ENCODE measurements around the gene SEMA4F. TPM values are rescaled to one million over a fixed set of nuclear protein-coding genes. Genes with fewer than 3 reads are reported as not detected.
"Not testable (repeated sequence)": the region's sequence is repeated elsewhere in the genome, so short reads cannot be mapped to it uniquely, and the experiment has no call there.

The SEMA4F gene
- total and polyA plus RNA-seq, 2 experiments from 2014 or later = 6.8 to 7.4 TPM

DNA sequence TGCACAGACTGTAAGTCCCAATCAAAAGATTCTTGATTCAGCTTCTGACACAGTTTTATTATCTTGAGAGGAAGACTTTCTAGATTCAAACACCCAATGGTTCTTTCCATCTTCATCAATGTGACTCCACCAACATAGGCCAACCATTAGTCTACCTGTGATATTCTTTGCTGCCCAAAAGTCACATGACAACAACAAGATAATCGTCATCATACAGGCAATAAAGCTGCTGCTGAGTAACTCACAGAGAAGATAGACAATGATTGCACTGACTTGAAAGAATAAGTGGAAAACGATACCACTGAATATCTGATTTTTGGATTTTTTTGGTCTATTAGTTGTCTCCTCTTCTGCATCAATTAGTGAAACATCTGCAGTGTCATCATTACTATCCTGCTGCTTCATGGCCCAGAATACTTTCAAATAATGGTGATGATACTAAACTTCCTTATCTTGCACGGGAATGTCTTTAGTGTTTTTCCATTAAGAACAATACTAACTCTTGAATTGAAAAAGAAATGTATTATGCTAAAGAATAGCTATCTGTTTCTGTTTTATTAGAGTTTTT is 25.4 kb upstream of the SEMA4F start:
- Histone ChIP-seq H3K4me1 (ENCODE audit: insufficient read depth) (no peaks in the 10 kb centered on the region), H3K36me3 (replicated peaks; ENCODE audit: insufficient read depth, low read depth) (no peaks in the 10 kb centered on the region), H3K4me2 (no peak overlapping the region), H3K9me2 (replicated peaks; ENCODE audit: insufficient read depth) (no peaks in the 10 kb centered on the region), H2AFZ (no peak overlapping the region), H3K79me2 (no peaks in the 10 kb centered on the region), H3K27ac (no peak overlapping the region), H3K9me3 (ENCODE audit: low read depth) (no peaks in the 10 kb centered on the region), H3K4me3 (no peak overlapping the region), H4K20me1 (ENCODE audit: insufficient read depth, poor library complexity, severe bottlenecking) (no peaks in the 10 kb centered on the region), H3K27me3 (no peaks in the 10 kb centered on the region)
- no peak for DNase-seq (ENCODE audit: low spot score)
- WGBS (ENCODE audit: low lambda C conversion rate, missing lambda C conversion rate) = 91% methylated on average over 3 of the region's 3 CpGs
- TF ChIP-seq EZH2phosphoT487 (IDR thresholded peaks at IDR 0.05; ENCODE audit: low read depth, severe bottlenecking, unreplicated experiment) (no peak), EZH2 (IDR thresholded peaks at IDR 0.05; ENCODE audit: borderline replicate concordance) (no peak)
- TF ChIP-seq, protein P1, sequence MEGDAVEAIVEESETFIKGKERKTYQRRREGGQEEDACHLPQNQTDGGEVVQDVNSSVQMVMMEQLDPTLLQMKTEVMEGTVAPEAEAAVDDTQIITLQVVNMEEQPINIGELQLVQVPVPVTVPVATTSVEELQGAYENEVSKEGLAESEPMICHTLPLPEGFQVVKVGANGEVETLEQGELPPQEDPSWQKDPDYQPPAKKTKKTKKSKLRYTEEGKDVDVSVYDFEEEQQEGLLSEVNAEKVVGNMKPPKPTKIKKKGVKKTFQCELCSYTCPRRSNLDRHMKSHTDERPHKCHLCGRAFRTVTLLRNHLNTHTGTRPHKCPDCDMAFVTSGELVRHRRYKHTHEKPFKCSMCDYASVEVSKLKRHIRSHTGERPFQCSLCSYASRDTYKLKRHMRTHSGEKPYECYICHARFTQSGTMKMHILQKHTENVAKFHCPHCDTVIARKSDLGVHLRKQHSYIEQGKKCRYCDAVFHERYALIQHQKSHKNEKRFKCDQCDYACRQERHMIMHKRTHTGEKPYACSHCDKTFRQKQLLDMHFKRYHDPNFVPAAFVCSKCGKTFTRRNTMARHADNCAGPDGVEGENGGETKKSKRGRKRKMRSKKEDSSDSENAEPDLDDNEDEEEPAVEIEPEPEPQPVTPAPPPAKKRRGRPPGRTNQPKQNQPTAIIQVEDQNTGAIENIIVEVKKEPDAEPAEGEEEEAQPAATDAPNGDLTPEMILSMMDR (IDR thresholded peaks at IDR 0.05; ENCODE audit: poor library complexity) = no peak

DNA sequence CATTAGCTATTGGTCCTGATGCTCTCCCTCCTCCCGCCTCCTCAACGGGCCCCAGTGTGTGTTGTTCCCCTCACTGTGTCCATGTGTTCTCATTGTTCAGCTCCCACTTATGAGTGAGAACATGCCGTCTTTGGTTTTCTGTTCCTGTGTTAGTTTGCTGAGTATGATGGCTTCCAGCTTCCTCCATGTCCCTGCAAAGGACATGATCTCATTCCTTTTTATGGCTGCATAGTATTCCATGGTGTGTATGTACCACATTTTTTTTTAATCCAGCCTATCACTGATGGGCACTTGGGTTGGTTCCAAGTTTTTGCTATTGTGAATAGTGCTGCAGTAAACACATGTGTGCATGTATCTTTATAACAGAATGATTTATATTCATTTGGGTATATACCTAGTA is 23.6 kb upstream of the SEMA4F start:
- H3K4me3 ChIP-seq; H4K20me1 ChIP-seq (ENCODE audit: insufficient read depth, poor library complexity, severe bottlenecking); DNase-seq (ENCODE audit: low spot score); H3K9me3 ChIP-seq (ENCODE audit: low read depth); H3K79me2 ChIP-seq; H3K4me2 ChIP-seq; H2AFZ ChIP-seq; H3K4me1 ChIP-seq (ENCODE audit: insufficient read depth); H3K27ac ChIP-seq; H3K9me2 ChIP-seq (replicated peaks; ENCODE audit: insufficient read depth); H3K36me3 ChIP-seq (replicated peaks; ENCODE audit: insufficient read depth, low read depth); H3K27me3 ChIP-seq: not testable (repeated sequence)
- 97% methylated on average over 3 of the region's 3 CpGs for WGBS (ENCODE audit: low lambda C conversion rate, missing lambda C conversion rate)

DNA sequence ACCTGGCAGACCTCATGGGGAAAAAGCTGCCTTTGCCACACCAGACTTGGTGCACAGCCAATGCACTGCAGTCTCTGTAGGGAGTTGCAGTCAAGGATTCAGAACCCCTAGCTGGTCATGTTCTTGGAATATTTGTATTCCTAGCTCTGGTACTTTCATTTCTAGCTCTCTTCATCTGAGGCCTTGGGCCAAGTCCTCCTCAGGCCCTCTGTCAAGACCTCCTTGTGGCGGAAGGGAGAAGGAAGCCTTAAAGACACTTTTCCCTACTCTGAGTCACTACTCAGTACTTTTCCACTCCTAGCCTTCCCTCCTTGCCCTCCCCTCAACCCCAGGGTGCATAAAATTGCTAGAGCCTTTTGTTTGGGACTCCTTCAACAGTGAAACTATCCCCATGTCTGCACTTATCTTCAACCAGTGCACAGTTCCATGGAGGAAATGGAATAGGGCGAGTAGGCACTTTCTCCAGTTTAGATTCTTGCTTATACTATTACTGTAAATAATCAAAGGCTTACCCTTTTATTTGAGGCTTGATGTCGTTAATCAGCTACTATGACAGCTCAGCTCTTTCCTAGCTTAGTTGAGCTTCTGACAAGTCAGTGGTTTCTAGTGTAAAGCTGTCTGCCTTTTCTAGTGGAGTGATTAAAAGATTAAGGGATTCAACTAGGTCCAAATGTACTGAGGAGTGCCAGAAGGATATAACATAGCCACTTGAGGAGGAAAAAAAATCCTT is 21.7 kb upstream of the SEMA4F start:
- H3K36me3 ChIP-seq (replicated peaks; ENCODE audit: insufficient read depth, low read depth) = no peaks in the 10 kb centered on the region
- no peaks in the 10 kb centered on the region for H3K4me1 ChIP-seq (ENCODE audit: insufficient read depth)
- H3K4me2 ChIP-seq = no peak overlapping the region
- peak; percentile 39 for DNase-seq (ENCODE audit: low spot score)
- no peaks in the 10 kb centered on the region for H3K79me2 ChIP-seq
- H2AFZ ChIP-seq = no peak overlapping the region
- no peaks in the 10 kb centered on the region for H3K27me3 ChIP-seq
- TF ChIP-seq, protein P1 (IDR thresholded peaks at IDR 0.05; ENCODE audit: poor library complexity) = no peak
- TF ChIP-seq EZH2phosphoT487 (IDR thresholded peaks at IDR 0.05; ENCODE audit: low read depth, severe bottlenecking, unreplicated experiment) (no peak), EZH2 (IDR thresholded peaks at IDR 0.05; ENCODE audit: borderline replicate concordance) (no peak)
- no peaks in the 10 kb centered on the region for H3K9me3 ChIP-seq (ENCODE audit: low read depth)
- H4K20me1 ChIP-seq (ENCODE audit: insufficient read depth, poor library complexity, severe bottlenecking) = no peaks in the 10 kb centered on the region
- H3K4me3 ChIP-seq = no peak overlapping the region
- H3K27ac ChIP-seq = peak overlapping the region; percentile 22
- 76% methylated on average over 3 of the region's 3 CpGs for WGBS (ENCODE audit: low lambda C conversion rate, missing lambda C conversion rate)
- H3K9me2 ChIP-seq (replicated peaks; ENCODE audit: insufficient read depth) = no peaks in the 10 kb centered on the region

DNA sequence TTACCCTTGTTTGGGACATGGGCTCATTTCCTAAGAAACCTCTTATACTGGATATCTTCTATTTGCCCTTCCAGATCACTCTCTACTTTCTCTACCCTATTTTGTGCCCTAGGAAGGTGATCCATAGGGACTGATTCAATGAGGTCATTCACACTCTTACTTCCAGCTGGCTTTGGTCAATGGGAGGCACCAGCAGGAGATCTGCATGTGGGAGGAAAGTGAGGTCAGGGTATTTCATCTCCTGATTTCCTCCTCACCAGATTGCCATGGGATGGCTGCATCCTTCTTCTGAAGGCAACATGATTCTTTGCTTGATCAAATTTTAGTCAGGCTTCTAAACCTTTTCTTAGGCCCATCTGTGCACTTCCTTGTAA is 21.1 kb upstream of the SEMA4F start:
- Histone ChIP-seq H2AFZ (no peak overlapping the region), H3K9me3 (ENCODE audit: low read depth) (no peaks in the 10 kb centered on the region), H3K27ac (peak overlapping the region; percentile 22), H4K20me1 (ENCODE audit: insufficient read depth, poor library complexity, severe bottlenecking) (no peaks in the 10 kb centered on the region), H3K27me3 (no peaks in the 10 kb centered on the region), H3K79me2 (no peaks in the 10 kb centered on the region), H3K36me3 (replicated peaks; ENCODE audit: insufficient read depth, low read depth) (no peaks in the 10 kb centered on the region), H3K4me1 (ENCODE audit: insufficient read depth) (no peaks in the 10 kb centered on the region), H3K4me2 (no peak overlapping the region), H3K4me3 (no peak overlapping the region), H3K9me2 (replicated peaks; ENCODE audit: insufficient read depth) (no peaks in the 10 kb centered on the region)
- TF ChIP-seq EZH2phosphoT487 (IDR thresholded peaks at IDR 0.05; ENCODE audit: low read depth, severe bottlenecking, unreplicated experiment) (no peak), EZH2 (IDR thresholded peaks at IDR 0.05; ENCODE audit: borderline replicate concordance) (no peak)
- TF ChIP-seq, protein P1 (IDR thresholded peaks at IDR 0.05; ENCODE audit: poor library complexity) = no peak
- DNase-seq (ENCODE audit: low spot score) = no peak
